WTC11 (cell line): ENCODE measurements around the gene STK32C. TPM values are rescaled to one million over a fixed set of nuclear protein-coding genes. Genes with fewer than 3 reads are reported as not detected.

ENCODE experiments used
- ATAC-seq: fragments of 200-7000 bp; cut with Tn5 transposase; 2 replicates; pipeline ENCODE4 v1.10.0; 2021; ENCODE audit warnings: mild to moderate bottlenecking, moderate library complexity
- CTCF ChIA-PET: fragments of 300-600 bp; sonication (Branson Sonifier 250); formaldehyde crosslinking; loops from one replicate; lab custom pipeline; 2021; ENCODE audit warnings: antibody characterized with exemption; lab: Charles Lee
- POLR2A ChIA-PET: fragments of 350-600 bp; sonication (Branson Sonifier 250); formaldehyde crosslinking; loops from one replicate; lab custom pipeline; 2021; ENCODE audit warnings: antibody characterized with exemption; lab: Charles Lee
- DNase-seq: peaks from one replicate; pipeline ENCODE4 v3.0.0; 2021; ENCODE audit warnings: low spot score
- H3K27ac Mint-ChIP-seq: 2 replicates; pipeline ENCODE4 v1.8.0; 2021; ENCODE audit warnings: mixed read lengths
- H3K27me3 Mint-ChIP-seq: 2 replicates; pipeline ENCODE4 v1.8.0; 2021; ENCODE audit warnings: low read depth, mild to moderate bottlenecking, moderate library complexity, mixed read lengths
- H3K36me3 Mint-ChIP-seq: 2 replicates; pipeline ENCODE4 v1.8.0; 2021; ENCODE audit warnings: mixed read lengths
- H3K4me1 Mint-ChIP-seq: 2 replicates; pipeline ENCODE4 v1.8.0; 2022; ENCODE audit warnings: mixed read lengths
- H3K4me3 Mint-ChIP-seq: 2 replicates; pipeline ENCODE4 v1.8.0; 2021; ENCODE audit warnings: mild to moderate bottlenecking, moderate library complexity, mixed read lengths
- H3K9me3 Mint-ChIP-seq: 2 replicates; pipeline ENCODE4 v1.8.0; 2021; ENCODE audit warnings: mixed read lengths
- AFF4 ChIP-seq: sonication (generic); formaldehyde crosslinking; IDR thresholded peaks from 2 replicates; pipeline ENCODE4 v1.8.1; 2023; ENCODE audit warnings: mild to moderate bottlenecking, missing genetic modification reagents, borderline replicate concordance
- CBFB ChIP-seq: sonication (generic); formaldehyde crosslinking; IDR thresholded peaks from 2 replicates; pipeline ENCODE4 v1.8.1; 2022; ENCODE audit warnings: mild to moderate bottlenecking, low read depth, missing genetic modification reagents
- CREM ChIP-seq: sonication (generic); formaldehyde crosslinking; IDR thresholded peaks from 2 replicates; pipeline ENCODE4 v1.8.1; 2022; ENCODE audit warnings: mild to moderate bottlenecking, missing genetic modification reagents, moderate library complexity
- ERG ChIP-seq: fragments of 250-450 bp; sonication (Bioruptor Pico); IDR thresholded peaks from 2 replicates; pipeline ENCODE4 v1.8.0; 2021; ENCODE audit warnings: mild to moderate bottlenecking
- FOXK1 ChIP-seq: sonication (generic); formaldehyde crosslinking; IDR thresholded peaks from 2 replicates; pipeline ENCODE4 v1.8.0; 2022; ENCODE audit warnings: mild to moderate bottlenecking, moderate library complexity, missing genetic modification reagents
- FOXP1 ChIP-seq: sonication (generic); formaldehyde crosslinking; IDR thresholded peaks from 2 replicates; pipeline ENCODE4 v1.8.0; 2022; ENCODE audit warnings: missing genetic modification reagents, mild to moderate bottlenecking, moderate library complexity, borderline replicate concordance
- JAZF1 ChIP-seq: fragments of 250-450 bp; sonication (Bioruptor Pico); IDR thresholded peaks from 2 replicates; pipeline ENCODE4 v1.9.0; 2021; ENCODE audit warnings: moderate library complexity, mild to moderate bottlenecking, inconsistent platforms
- KAT7 ChIP-seq: sonication (generic); formaldehyde crosslinking; IDR thresholded peaks from 2 replicates; pipeline ENCODE4 v1.8.1; 2023; ENCODE audit warnings: missing genetic modification reagents, mild to moderate bottlenecking, borderline replicate concordance
- MYBL2 ChIP-seq: sonication (generic); formaldehyde crosslinking; IDR thresholded peaks from 2 replicates; pipeline ENCODE4 v1.8.1; 2023; ENCODE audit warnings: mild to moderate bottlenecking, moderate library complexity, missing genetic modification reagents
- NFATC4 ChIP-seq: fragments of 250-450 bp; sonication (Bioruptor Pico); IDR thresholded peaks from 2 replicates; pipeline ENCODE4 v1.9.0; 2021; ENCODE audit warnings: mild to moderate bottlenecking
- NR1H2 ChIP-seq: sonication (generic); formaldehyde crosslinking; IDR thresholded peaks from 2 replicates; pipeline ENCODE4 v1.9.0; 2021; ENCODE audit warnings: mild to moderate bottlenecking, moderate library complexity, missing genetic modification reagents
- PRDM15 ChIP-seq: sonication (generic); formaldehyde crosslinking; IDR thresholded peaks from 2 replicates; pipeline ENCODE4 v1.8.0; 2022; ENCODE audit warnings: missing genetic modification reagents
- PRRX2 ChIP-seq: fragments of 250-450 bp; sonication (Bioruptor Pico); IDR thresholded peaks from 2 replicates; pipeline ENCODE4 v1.8.0; 2021; ENCODE audit warnings: mild to moderate bottlenecking
- SP1 ChIP-seq: sonication (generic); formaldehyde crosslinking; conservative IDR thresholded peaks from 2 replicates; pipeline ENCODE4 v1.8.1; 2022; ENCODE audit warnings: missing genetic modification reagents
- USF1 ChIP-seq: sonication (generic); formaldehyde crosslinking; IDR thresholded peaks from 2 replicates; pipeline ENCODE4 v1.8.0; 2022; ENCODE audit warnings: mild to moderate bottlenecking, missing genetic modification reagents
- ZNF263 ChIP-seq: sonication (generic); formaldehyde crosslinking; IDR thresholded peaks from 2 replicates; pipeline ENCODE4 v1.8.1; 2022; ENCODE audit warnings: low read depth, mild to moderate bottlenecking, moderate library complexity, missing genetic modification reagents
- ZNF416 ChIP-seq: fragments of 250-450 bp; sonication (Bioruptor Pico); IDR thresholded peaks from 2 replicates; pipeline ENCODE4 v1.9.0; 2021; ENCODE audit warnings: mild to moderate bottlenecking, inconsistent platforms
- total RNA-seq: library from RNA; stranded (reverse); gene quantifications from 3 replicates; pipeline ENCODE4 v1.2.3, GENCODE V29; 2021
- TF ChIP-seq, protein P1 (sequence below): sonication (generic); formaldehyde crosslinking; IDR thresholded peaks from 2 replicates; pipeline ENCODE4 v1.8.0; 2023; ENCODE audit warnings: missing genetic modification reagents, mild to moderate bottlenecking, borderline replicate concordance

The STK32C gene
- total RNA-seq, 1 experiment from 2014 or later = 20.7 TPM

- TF ChIP-seq USF1 (CRISPR knock-in tag) (no peak), ERG (CRISPR knock-in tag) (no peak), PRDM15 (no peak), PRRX2 (no peak), JAZF1 (no peak), AFF4 (CRISPR knock-in tag) (no peak), FOXP1 (no peak), FOXK1 (CRISPR knock-in tag) (no peak), SP1 (CRISPR knock-in tag) (no peak)
- ChIA-PET CTCF (interaction anchor here (1.5 kb wide), 2 partner anchors 13 to 122 kb away, joined by 4 to 5 read pairs; no protein-coding TSS in a partner anchor), POLR2A (no interaction called here)
- Mint-ChIP-seq H3K27ac (no peak overlapping the region), H3K27me3 (no peaks in the 10 kb centered on the region), H3K4me3 (no peak overlapping the region), H3K36me3 (no peaks in the 10 kb centered on the region), H3K4me1 (no peaks in the 10 kb centered on the region), H3K9me3 (no peaks in the 10 kb centered on the region)
- DNase-seq = no peak
- no peak for ATAC-seq
Measured at GRCh38 chr10:132239126-132240031, 68.4 kb downstream of the STK32C start.

- ChIA-PET POLR2A (no interaction called here), CTCF (no interaction called here)
- H3K27ac Mint-ChIP-seq = no peak overlapping the region
- no peaks in the 10 kb centered on the region for H3K36me3 Mint-ChIP-seq
- H3K4me1 Mint-ChIP-seq = no peaks in the 10 kb centered on the region
- H3K27me3 Mint-ChIP-seq = no peaks in the 10 kb centered on the region
- no peaks in the 10 kb centered on the region for H3K9me3 Mint-ChIP-seq
- H3K4me3 Mint-ChIP-seq = no peak overlapping the region
- ATAC-seq (no peak), DNase-seq (no peak)
- TF ChIP-seq CBFB (CRISPR knock-in tag) (no peak), ZNF263 (CRISPR knock-in tag) (no peak), KAT7 (no peak), ZNF416 (CRISPR knock-in tag) (no peak), CREM (CRISPR knock-in tag) (no peak), NR1H2 (CRISPR knock-in tag) (no peak), MYBL2 (CRISPR knock-in tag) (no peak), NFATC4 (no peak), ERG (CRISPR knock-in tag) (no peak)
- TF ChIP-seq, protein P1, sequence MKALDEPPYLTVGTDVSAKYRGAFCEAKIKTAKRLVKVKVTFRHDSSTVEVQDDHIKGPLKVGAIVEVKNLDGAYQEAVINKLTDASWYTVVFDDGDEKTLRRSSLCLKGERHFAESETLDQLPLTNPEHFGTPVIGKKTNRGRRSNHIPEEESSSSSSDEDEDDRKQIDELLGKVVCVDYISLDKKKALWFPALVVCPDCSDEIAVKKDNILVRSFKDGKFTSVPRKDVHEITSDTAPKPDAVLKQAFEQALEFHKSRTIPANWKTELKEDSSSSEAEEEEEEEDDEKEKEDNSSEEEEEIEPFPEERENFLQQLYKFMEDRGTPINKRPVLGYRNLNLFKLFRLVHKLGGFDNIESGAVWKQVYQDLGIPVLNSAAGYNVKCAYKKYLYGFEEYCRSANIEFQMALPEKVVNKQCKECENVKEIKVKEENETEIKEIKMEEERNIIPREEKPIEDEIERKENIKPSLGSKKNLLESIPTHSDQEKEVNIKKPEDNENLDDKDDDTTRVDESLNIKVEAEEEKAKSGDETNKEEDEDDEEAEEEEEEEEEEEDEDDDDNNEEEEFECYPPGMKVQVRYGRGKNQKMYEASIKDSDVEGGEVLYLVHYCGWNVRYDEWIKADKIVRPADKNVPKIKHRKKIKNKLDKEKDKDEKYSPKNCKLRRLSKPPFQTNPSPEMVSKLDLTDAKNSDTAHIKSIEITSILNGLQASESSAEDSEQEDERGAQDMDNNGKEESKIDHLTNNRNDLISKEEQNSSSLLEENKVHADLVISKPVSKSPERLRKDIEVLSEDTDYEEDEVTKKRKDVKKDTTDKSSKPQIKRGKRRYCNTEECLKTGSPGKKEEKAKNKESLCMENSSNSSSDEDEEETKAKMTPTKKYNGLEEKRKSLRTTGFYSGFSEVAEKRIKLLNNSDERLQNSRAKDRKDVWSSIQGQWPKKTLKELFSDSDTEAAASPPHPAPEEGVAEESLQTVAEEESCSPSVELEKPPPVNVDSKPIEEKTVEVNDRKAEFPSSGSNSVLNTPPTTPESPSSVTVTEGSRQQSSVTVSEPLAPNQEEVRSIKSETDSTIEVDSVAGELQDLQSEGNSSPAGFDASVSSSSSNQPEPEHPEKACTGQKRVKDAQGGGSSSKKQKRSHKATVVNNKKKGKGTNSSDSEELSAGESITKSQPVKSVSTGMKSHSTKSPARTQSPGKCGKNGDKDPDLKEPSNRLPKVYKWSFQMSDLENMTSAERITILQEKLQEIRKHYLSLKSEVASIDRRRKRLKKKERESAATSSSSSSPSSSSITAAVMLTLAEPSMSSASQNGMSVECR (CRISPR knock-in tag) = no peak
Measured at GRCh38 chr10:132238371-132239125, 69.2 kb downstream of the STK32C start.
